ENCODE results near the gene SERPINB1. TPM values are rescaled to one million over a fixed set of nuclear protein-coding genes. Genes with fewer than 3 reads are reported as not detected.

Gene SERPINB1
- polyA plus RNA-seq, 4 donors, result 15.4 to 22.8 (median 19.2) TPM

- DNase-seq (ENCODE audit: low read depth in 4 of 4, low spot score in 2 of 4), result no peak
Measured at GRCh38 chr6:2796861-2797260, 44.8 kb downstream of the SERPINB1 start.

GRCh38 chr6:2795956-2796355, 45.7 kb downstream of the SERPINB1 start:
- no peak for DNase-seq (ENCODE audit: low read depth in 4 of 4, low spot score in 2 of 4)

- DNase-seq (ENCODE audit: low read depth in 4 of 4, low spot score in 2 of 4), result no peak
Measured at GRCh38 chr6:2795162-2795561, 46.5 kb downstream of the SERPINB1 start.

GRCh38 chr6:2794171-2794730, 47.4 kb downstream of the SERPINB1 start:
- DNase-seq (ENCODE audit: low read depth in 4 of 4, low spot score in 2 of 4), result no peak

- no peak for DNase-seq (ENCODE audit: low read depth in 4 of 4, low spot score in 2 of 4)
Measured at GRCh38 chr6:2793534-2794151, 48.0 kb downstream of the SERPINB1 start.

- no peak for DNase-seq (ENCODE audit: low read depth in 4 of 4, low spot score in 2 of 4)
Measured at GRCh38 chr6:2792330-2793110, 49.1 kb downstream of the SERPINB1 start.

GRCh38 chr6:2791450-2791974, 50.2 kb downstream of the SERPINB1 start:
- no peak for DNase-seq (ENCODE audit: low read depth in 4 of 4, low spot score in 2 of 4)

- DNase-seq (ENCODE audit: low read depth in 4 of 4, low spot score in 2 of 4), result peak in 2 of 4 donors; percentile 48 to 59
Measured at GRCh38 chr6:2790588-2791449, 50.8 kb downstream of the SERPINB1 start.

- no peak for DNase-seq (ENCODE audit: low read depth in 4 of 4, low spot score in 2 of 4)
Measured at GRCh38 chr6:2786269-2786668, 55.4 kb downstream of the SERPINB1 start.

GRCh38 chr6:2784930-2785329, 56.7 kb downstream of the SERPINB1 start:
- DNase-seq (ENCODE audit: low read depth in 4 of 4, low spot score in 2 of 4), result no peak

- DNase-seq (ENCODE audit: low read depth in 4 of 4, low spot score in 2 of 4), result no peak
Measured at GRCh38 chr6:2784061-2784460, 57.6 kb downstream of the SERPINB1 start.

GRCh38 chr6:2783188-2783963, 58.3 kb downstream of the SERPINB1 start:
- no peak for DNase-seq (ENCODE audit: low read depth in 4 of 4, low spot score in 2 of 4)

GRCh38 chr6:2782825-2783187, 58.9 kb downstream of the SERPINB1 start:
- DNase-seq (ENCODE audit: low read depth in 4 of 4, low spot score in 2 of 4), result no peak

GRCh38 chr6:2782356-2782708, 59.3 kb downstream of the SERPINB1 start:
- DNase-seq (ENCODE audit: low read depth in 4 of 4, low spot score in 2 of 4), result no peak

Other genes starting within 250 kb of the SERPINB1 start
- gene MYLK4, start 90.9 kb downstream of the SERPINB1 start, polyA plus RNA-seq (ENCODE audit: insufficient read length in 4 of 4), result 1 to 10 TPM; 1.0 to 1.8 (median 1.5) TPM
- gene WRNIP1, start 76.5 kb downstream of the SERPINB1 start, polyA plus RNA-seq (ENCODE audit: insufficient read length in 4 of 4), result 10 to 100 TPM; 52.3 to 59.5 (median 58.7) TPM
- 10 to 100 TPM; 11.9 to 14.2 (median 13.2) TPM for gene SERPINB9, start 61.4 kb upstream of the SERPINB1 start, polyA plus RNA-seq (ENCODE audit: insufficient read length in 4 of 4)
- 10 to 100 TPM; 85.8 to 89.4 (median 88.3) TPM for gene SERPINB6, start 129.7 kb upstream of the SERPINB1 start, polyA plus RNA-seq (ENCODE audit: insufficient read length in 4 of 4)
- 10 to 100 TPM; 51.9 to 80.3 (median 61.5) TPM for gene NQO2, start 158.0 kb upstream of the SERPINB1 start, polyA plus RNA-seq (ENCODE audit: insufficient read length in 4 of 4)
- gene RIPK1, start 226.6 kb upstream of the SERPINB1 start, polyA plus RNA-seq (ENCODE audit: insufficient read length in 4 of 4), result 10 to 100 TPM; 23.9 to 24.9 (median 24.8) TPM

Measured in left renal cortex interstitium (tissue), 4 donors.